WERI-Rb-1 (cell line): ENCODE data around the gene DTL.
"Not testable (repeated sequence)": the region's sequence is repeated elsewhere in the genome, so short reads cannot be mapped to it uniquely, and the experiment has no call there.

Experiments used
- DNase-seq: peaks from one replicate; pipeline ENCODE4 v3.0.0-alpha.2; 2020
- H3K27ac ChIP-seq: fragments of 250-450 bp; sonication (Bioruptor Pico); 2 replicates; pipeline ENCODE4 v1.5.1; 2020; ENCODE audit warnings: mild to moderate bottlenecking, moderate library complexity
- H3K27me3 ChIP-seq: fragments of 250-450 bp; sonication (Bioruptor Pico); 2 replicates; pipeline ENCODE4 v1.5.1; 2021; ENCODE audit warnings: mild to moderate bottlenecking, low read depth, moderate library complexity; ENCODE audit not compliant: insufficient read depth, severe bottlenecking
- H3K36me3 ChIP-seq: fragments of 250-450 bp; sonication (Bioruptor Pico); 2 replicates; pipeline ENCODE4 v1.5.1; 2020; ENCODE audit warnings: mild to moderate bottlenecking, moderate library complexity
- H3K4me3 ChIP-seq: 2 replicates; pipeline ENCODE4 v1.5.1; 2011; ENCODE audit warnings: low read depth, mild to moderate bottlenecking, control low read depth, low read length
- H3K9me3 ChIP-seq: fragments of 250-450 bp; sonication (Bioruptor Pico); 2 replicates; pipeline ENCODE4 v1.5.1; 2021; ENCODE audit warnings: mild to moderate bottlenecking, moderate library complexity; ENCODE audit not compliant: severe bottlenecking
- TF ChIP-seq, protein P1 (sequence below): IDR thresholded peaks from 2 replicates; pipeline ENCODE4 v1.5.1; 2011; ENCODE audit warnings: low read depth, mild to moderate bottlenecking, control low read depth, inconsistent platforms, low read length

DTL gene

DNA sequence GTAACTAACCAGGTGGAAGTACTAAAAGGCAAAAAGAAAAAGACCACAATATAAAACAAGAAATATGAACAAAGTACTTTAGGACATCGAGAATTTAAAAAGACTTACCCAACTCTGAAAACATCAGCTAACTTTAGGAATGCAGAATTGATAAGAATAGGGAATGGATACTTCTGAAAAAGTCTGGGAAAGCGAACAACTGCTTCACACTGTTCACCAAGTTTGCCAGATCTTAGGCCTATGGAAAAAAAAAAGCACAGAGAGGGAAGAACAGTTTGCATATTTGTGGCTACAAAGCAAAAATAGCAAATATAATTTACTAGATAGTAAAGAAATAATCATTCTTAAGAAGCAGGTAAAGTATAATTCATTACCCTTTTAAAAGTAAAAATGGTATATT, 14.6 kb upstream of the DTL start:
- Histone ChIP-seq H3K27ac (no peak overlapping the region), H3K9me3 (peaks cover 7% of the 10 kb centered on the region), H3K4me3 (no peak overlapping the region), H3K36me3 (peaks cover 51% of the 10 kb centered on the region), H3K27me3 (no peaks in the 10 kb centered on the region)
- DNase-seq: no peak
- TF ChIP-seq, protein P1, sequence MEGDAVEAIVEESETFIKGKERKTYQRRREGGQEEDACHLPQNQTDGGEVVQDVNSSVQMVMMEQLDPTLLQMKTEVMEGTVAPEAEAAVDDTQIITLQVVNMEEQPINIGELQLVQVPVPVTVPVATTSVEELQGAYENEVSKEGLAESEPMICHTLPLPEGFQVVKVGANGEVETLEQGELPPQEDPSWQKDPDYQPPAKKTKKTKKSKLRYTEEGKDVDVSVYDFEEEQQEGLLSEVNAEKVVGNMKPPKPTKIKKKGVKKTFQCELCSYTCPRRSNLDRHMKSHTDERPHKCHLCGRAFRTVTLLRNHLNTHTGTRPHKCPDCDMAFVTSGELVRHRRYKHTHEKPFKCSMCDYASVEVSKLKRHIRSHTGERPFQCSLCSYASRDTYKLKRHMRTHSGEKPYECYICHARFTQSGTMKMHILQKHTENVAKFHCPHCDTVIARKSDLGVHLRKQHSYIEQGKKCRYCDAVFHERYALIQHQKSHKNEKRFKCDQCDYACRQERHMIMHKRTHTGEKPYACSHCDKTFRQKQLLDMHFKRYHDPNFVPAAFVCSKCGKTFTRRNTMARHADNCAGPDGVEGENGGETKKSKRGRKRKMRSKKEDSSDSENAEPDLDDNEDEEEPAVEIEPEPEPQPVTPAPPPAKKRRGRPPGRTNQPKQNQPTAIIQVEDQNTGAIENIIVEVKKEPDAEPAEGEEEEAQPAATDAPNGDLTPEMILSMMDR: no peak

DNA sequence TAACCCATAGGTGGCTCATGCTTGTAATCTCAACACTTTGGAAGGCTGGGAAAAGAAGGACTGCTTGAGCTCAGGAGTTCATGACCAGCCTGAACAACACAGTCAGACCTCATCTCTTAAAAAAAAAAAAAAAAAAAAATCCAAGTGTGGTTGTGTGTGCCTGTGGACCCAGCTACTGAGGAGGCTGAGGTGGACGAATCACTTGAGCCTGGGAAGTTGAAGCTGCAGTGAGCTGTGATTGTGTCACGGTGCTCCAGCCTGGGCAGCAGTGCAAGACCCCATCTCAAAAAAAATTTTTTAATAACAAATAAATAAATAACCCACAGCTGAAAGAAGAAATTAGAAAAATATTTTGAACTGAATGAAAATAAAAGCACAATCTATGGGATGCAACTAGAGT, 14.0 kb upstream of the DTL start:
- no peak overlapping the region for H3K27ac ChIP-seq
- peaks cover 45% of the 10 kb centered on the region for H3K36me3 ChIP-seq
- TF ChIP-seq, protein P1: no peak
- H3K9me3 ChIP-seq: peaks cover 7% of the 10 kb centered on the region
- no peak for DNase-seq
- H3K4me3 ChIP-seq: no peak overlapping the region
- H3K27me3 ChIP-seq: no peaks in the 10 kb centered on the region

DNA sequence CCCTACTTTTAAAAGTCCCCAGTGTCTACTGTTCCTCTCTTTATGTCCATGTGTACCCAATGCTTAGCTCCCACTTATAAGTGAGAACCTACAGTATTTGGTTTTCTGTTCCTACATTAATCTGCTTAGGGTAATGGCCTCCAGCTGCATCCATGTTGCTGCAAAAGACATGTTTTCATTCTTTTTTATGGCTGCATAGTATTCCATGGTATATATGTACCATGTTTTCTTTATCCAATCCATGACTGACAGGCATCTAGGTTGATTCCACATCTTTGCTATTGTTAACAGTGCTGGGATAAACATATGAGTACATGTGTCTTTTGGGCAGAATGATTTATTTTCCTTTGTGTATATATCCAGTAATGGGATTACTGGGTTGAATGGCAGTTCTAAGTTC, 12.6 kb upstream of the DTL start:
- H3K9me3 ChIP-seq, DNase-seq, H3K27me3 ChIP-seq, H3K27ac ChIP-seq, H3K4me3 ChIP-seq: not testable (repeated sequence)
- H3K36me3 ChIP-seq: peaks cover 34% of the 10 kb centered on the region

DNA sequence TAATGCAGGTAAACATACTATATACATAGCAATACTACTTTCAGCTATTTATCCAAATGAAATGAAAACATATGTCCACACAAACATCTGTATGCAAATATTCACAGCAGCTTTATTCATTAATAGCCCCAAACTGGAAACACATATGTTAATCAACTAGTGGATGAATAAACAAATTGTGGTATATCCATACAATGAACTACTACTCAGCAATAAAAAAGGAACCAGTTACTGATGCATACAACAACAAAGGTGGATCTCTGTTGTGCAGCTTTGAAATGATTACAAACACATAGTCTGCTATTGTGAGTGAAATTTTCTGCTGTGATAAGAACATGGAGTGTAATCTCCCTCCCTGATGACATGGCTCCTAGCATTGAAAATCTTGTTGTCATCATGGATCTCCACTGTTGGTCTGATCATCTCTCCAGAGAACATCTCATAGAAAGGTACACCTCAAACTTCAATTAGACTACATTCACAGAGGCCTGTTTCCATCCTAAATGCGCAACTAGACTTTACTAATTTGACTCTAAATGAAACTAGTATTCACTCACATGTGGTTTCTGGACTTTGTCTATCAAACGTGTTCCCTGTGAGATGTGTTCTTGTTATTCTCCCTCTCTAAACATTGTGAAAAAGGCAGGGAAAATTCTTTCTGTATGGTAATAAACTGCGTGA, 10.9 kb upstream of the DTL start:
- DNase-seq: no peak
- no peak overlapping the region for H3K4me3 ChIP-seq
- peaks cover 29% of the 10 kb centered on the region for H3K36me3 ChIP-seq
- TF ChIP-seq, protein P1: no peak
- no peaks in the 10 kb centered on the region for H3K27me3 ChIP-seq
- peaks cover 7% of the 10 kb centered on the region for H3K9me3 ChIP-seq
- H3K27ac ChIP-seq: no peak overlapping the region

DNA sequence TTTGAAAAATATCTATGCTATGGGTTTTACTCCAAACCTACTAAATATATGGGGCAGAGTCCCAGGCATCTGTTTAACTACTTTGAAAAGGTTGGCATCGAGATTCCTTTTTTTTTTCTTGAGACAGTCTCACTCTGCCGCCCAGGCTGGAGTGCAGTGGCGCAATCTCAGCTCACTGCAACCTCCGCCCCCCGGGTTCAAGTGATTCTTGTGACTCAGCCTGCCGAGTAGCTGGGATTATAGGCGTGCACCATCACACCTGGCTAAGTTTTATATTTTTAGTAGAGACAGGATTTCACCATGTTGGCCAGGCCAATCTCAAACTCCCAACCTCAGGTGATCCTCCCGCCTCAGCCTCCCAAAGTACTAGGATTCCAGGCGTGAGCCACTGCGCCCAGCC, 7.8 kb upstream of the DTL start:
- not testable (repeated sequence) for H3K27ac ChIP-seq, H3K4me3 ChIP-seq, DNase-seq, H3K27me3 ChIP-seq, H3K9me3 ChIP-seq
- peaks cover 28% of the 10 kb centered on the region for H3K36me3 ChIP-seq

DNA sequence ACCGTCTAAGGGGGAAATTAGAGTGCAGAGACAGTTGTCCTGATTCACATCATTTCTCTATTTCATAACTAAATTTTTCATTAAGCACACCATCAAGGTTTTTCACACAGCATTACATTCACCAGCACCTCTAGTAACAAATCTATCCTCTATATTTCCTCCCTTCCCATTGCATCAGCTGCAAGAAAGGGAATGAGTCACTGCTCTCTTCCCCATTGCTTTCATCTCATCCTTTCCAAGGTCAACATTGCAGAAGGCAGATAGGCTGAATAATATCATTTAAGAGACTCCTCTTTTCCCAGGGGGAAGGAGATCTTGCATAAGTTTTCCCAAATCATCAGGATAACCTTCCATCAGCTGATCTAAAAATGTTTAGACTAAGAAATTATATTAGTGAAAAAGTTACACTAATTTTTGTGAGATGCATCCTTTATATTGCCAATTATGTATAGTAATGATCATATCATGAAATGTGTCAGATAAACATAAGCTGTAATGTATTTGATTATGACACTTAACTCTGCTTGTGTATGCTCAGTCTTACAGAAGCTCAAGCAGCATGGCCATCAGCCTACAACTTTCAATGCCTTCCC, 4.5 kb upstream of the DTL start:
- Histone ChIP-seq H3K27me3 (no peaks in the 10 kb centered on the region), H3K9me3 (no peaks in the 10 kb centered on the region), H3K4me3 (no peak overlapping the region), H3K27ac (no peak overlapping the region), H3K36me3 (peaks cover 29% of the 10 kb centered on the region)
- DNase-seq: no peak
- TF ChIP-seq, protein P1: no peak
